Activated CD4-positive, CD25-positive, alpha-beta regulatory T cell (primary cell): ENCODE results near the gene GLI1.
"Not testable (repeated sequence)": the region's sequence is repeated elsewhere in the genome, so short reads cannot be mapped to it uniquely, and the experiment has no call there.

Source experiments
- DNase-seq, 4 experiments: peaks; one replicate each; lab custom pipeline; 2025; lab: John Stamatoyannopoulos, UW

GLI1 gene

DNA sequence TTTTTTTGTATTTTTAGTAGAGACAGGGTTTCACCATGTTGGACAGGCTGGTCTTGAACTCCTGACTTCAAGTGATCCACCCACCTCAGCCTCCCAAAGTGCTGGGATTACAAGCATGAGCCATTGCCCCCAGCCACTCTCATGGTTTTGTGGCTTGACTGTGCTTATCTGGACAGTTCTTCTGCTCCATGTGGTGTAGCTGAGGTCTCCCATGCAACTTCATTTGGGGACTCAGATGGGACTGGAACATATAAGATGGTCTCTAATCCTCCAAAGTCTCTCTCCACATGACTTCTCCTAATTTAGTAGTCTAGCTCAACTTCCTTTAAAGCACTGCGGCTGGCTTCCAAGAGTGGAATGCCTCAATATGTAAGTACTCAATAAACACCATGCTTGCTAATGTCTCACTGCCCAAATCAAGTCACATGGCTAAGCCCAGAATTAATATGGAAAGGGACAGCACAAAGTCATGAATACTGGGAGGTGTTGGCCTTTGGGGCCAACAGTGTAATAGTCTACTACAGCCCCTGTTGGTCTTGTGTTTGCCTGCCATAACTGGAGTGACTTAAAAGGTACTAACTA lies 17.6 kb upstream of the GLI1 start:
- no peak for DNase-seq

DNA sequence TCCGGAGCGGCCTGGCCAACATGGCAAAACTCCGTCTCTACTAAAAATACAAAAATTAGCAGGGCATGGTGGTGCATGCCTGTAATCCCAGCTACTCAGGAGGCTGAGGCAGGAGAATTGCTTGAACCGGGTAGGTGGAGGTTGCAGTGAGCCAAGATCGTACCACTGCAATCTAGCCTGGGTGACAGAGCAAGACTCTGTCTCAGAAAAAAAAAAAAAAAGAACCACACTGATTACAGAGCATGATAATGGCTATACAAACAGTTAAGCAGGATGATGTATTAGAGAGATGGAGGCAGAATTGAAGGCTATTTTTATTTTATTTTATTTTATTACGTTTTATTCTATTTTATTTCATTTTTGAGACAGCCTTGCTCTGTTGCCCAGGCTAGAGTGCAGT lies 15.2 kb upstream of the GLI1 start:
- not testable (repeated sequence) for DNase-seq

- no peak for DNase-seq
These were observed 14.8 kb upstream of the GLI1 start for GRCh38 chr12:57444744-57445143.

- no peak for DNase-seq
These were observed 13.2 kb upstream of the GLI1 start for GRCh38 chr12:57446292-57446960.

- no peak for DNase-seq
These were observed 10.9 kb upstream of the GLI1 start for GRCh38 chr12:57448669-57449068.

DNA sequence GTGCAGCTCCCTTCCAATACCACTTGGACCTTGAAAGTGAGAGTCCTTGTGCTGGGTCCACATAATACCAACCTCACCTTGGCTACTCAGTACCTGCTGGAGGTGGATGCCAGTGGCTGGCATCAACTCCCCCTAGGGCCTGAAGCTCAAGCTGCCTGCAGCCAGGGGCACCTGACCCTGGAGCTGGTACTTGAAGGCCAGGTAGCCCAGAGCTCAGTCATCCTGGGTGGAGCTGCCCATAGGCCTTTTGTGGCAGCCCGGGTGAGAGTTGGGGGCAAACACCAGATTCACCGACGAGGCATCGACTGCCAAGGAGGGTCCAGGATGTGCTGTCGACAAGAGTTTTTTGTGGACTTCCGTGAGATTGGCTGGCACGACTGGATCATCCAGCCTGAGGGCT lies 10.2 kb upstream of the GLI1 start:
- no peak for DNase-seq

GRCh38 chr12:57450057-57450456 lies 9.5 kb upstream of the GLI1 start:
- DNase-seq, result no peak

DNA sequence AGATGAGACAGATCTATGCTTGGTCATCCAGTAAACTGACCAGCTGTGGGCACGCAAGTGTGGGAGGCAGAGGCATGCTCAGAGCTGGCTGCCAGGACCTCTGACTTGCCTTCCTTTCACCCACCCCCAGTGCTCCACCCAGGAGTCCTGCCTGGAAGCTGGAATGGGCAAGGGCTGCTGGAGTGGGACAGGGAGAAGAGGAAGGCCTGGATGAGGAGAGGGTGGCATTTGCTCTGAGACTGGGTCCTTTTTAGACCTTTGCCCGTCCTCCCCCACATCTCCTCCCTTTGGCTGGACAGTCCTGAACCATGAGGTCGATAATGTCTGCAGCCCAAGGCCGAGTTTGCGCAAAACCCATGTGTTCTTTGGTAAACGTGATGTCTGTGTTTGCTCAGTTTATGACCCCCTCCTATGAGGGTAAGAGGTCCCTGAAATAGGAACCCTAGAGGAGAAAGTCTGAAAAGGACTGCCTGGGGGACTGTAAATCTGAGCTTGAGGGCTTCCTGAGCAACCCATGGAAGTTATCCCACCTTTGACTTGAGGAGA lies 8.3 kb upstream of the GLI1 start:
- no peak for DNase-seq

- no peak for DNase-seq
These were observed 7.2 kb upstream of the GLI1 start for GRCh38 chr12:57452181-57452936.

DNA sequence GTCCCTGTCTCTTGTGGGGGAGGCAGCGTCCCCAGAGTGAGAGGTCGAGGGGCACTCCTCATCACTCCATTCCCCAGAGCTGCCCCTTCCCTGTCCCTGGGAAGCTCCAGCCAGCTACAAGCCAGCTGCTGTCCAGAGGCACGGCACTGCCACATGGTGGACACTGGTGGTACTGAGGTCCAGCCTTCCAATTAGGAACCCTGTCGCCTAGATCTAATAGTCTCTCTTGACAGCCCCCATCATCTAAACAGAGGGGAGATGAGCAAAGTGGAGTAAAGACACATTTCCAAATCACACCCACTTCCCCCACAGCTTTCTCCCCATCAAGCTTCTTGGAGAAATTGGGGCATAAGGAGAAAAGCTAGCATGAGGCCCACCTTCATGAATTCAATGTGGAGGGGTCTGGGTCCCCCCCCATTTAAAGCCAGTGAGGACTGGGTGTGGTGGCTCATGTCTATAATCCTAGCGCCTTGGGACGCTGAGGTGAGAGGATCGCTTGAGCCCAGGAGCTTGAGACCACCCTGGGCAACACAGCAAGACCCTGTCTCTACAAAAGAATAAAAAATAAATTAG lies 6.6 kb upstream of the GLI1 start:
- DNase-seq, result peak in 3 of 4 experiments; percentile 11 to 39 (median 17)

GRCh38 chr12:57454213-57454565 lies 5.4 kb upstream of the GLI1 start:
- no peak for DNase-seq

DNA sequence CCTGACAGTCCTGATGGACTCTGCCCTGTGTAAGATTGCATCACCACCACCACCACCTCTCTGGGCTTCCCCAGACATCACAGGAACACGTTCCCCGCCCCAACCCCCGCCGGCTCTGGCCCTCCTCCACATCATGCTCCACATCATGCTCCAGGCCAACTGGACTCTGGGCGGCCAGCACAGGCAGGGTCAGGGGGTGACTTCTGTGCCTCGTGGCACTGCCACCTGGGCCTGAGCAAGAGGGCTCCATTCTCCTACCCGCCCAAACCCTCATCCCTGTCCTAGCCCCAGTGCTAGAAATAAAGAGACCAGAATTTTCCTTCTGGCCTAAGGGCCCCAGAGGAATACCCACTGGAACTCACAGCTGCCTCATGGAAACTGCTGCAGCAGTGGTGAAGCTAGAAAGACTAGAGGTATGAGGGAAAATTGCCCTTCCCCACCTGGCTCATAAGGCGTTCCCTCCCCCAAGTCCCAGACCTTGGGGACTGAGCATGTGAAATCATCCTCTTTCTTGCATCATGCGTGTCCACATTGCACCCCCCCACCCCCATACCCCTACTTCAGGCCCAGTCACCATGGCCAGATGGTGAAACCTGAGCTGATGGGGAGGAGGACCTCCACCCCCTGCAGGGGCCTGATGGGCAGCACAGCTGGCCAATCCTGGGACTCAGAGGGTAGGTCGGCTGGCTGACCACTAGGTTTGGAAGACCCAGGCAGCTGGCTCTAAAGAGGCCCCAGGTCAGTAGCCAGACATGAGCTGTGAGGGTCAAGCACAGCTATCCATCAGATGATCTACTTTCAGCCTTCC lies 4.8 kb upstream of the GLI1 start, which contains the start of gene INHBE:
Gene INHBE, plus strand, starts transcription at position 742 of the 808 bp plus-strand sequence. CDS start 230 bp downstream, outside the sequence.
- DNase-seq, result no peak

GRCh38 chr12:57455374-57456144 lies 4.0 kb upstream of the GLI1 start:
- no peak for DNase-seq

- DNase-seq, result peak in 1 of 4 experiments; percentile 11
These were observed 3.4 kb upstream of the GLI1 start for GRCh38 chr12:57456145-57456700.

DNA sequence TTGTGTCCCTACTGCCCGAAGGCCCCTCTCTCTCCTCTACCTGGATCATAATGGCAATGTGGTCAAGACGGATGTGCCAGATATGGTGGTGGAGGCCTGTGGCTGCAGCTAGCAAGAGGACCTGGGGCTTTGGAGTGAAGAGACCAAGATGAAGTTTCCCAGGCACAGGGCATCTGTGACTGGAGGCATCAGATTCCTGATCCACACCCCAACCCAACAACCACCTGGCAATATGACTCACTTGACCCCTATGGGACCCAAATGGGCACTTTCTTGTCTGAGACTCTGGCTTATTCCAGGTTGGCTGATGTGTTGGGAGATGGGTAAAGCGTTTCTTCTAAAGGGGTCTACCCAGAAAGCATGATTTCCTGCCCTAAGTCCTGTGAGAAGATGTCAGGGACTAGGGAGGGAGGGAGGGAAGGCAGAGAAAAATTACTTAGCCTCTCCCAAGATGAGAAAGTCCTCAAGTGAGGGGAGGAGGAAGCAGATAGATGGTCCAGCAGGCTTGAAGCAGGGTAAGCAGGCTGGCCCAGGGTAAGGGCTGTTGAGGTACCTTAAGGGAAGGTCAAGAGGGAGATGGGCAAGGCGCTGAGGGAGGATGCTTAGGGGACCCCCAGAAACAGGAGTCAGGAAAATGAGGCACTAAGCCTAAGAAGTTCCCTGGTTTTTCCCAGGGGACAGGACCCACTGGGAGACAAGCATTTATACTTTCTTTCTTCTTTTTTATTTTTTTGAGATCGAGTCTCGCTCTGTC lies 2.7 kb upstream of the GLI1 start:
- no peak for DNase-seq

GRCh38 chr12:57458665-57459054 lies 925 bp upstream of the GLI1 start:
- DNase-seq, result no peak

- peak; percentile 79 to 89 (median 84) for DNase-seq
These were observed 383 bp upstream of the GLI1 start for GRCh38 chr12:57459055-57459749.

- no peak for DNase-seq
These were observed 841 bp downstream of the GLI1 start for GRCh38 chr12:57460468-57460784.

GRCh38 chr12:57460841-57461275 lies 1.3 kb downstream of the GLI1 start:
- DNase-seq, result no peak
